Uterus (tissue), 2 donors: Measurements from ENCODE around the gene SLC29A4.
"Not testable (repeated sequence)": the region's sequence is repeated elsewhere in the genome, so short reads cannot be mapped to it uniquely, and the experiment has no call there.

Experiments
- POLR2A ChIP-seq, 2 donors: fragments of 450-650 bp; IDR thresholded peaks; one replicate each; pipeline ENCODE4 v1.6.1; 2016; ENCODE audit warnings: antibody characterized with exemption in 2 of 2, mild to moderate bottlenecking in 1 of 2, moderate library complexity in 1 of 2
- TF ChIP-seq, protein P1 (sequence below), 4 experiments: fragments of 200-600 bp in 2 of 4; fragments of 450-650 bp in 2 of 4; sonication (generic) in 2 of 4; IDR thresholded peaks; one replicate each; pipeline ENCODE4 v1.5.1; 2016 to 2019; ENCODE audit warnings: antibody characterized with exemption in 4 of 4, mild to moderate bottlenecking in 2 of 4, moderate library complexity in 1 of 4

DNA sequence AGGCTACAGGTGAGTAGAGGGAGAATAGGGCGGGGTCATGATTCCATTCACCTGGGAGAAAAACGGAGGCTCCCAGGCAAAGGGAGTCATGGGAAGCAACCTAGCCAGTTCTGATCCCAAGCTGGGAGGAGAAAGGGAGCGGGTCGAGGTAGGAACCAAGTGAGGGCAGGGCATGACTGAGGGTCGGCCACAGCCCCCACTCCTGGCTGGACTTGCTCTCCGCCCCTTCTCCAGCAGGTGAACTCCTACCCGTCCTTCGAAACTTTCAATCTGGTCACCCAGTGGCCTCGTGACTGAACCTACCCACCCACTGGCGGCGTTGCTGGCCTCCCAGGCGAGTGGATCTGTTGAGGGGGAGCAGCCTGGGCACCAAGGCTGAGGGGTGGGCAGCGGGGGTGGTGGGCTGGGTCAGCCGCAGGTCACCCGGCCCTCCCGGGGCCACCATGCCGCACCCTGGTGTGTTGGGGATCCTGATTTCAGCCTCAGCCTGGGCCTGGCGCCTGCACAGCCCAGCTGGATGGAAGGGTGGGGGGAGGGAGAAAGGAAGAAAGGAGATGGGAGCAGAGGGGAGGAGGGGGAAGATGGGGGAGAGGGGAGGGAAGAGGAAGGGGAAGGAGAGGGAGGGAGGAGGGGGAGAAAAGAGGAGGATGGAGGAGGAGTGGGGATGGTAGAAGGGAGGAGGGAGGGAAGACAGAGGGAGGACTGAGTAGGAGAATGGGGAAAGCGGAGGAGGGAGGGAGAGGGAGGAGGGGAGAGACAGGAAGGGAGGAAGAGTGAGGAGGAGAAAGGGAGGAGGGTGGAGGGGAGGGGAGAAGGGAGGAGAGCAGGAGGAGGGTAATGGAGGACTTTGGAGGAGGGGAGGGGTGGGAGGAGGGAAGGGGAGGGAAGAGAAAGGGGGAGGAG lies 894 bp upstream of the SLC29A4 start:
- TF ChIP-seq, protein P1, sequence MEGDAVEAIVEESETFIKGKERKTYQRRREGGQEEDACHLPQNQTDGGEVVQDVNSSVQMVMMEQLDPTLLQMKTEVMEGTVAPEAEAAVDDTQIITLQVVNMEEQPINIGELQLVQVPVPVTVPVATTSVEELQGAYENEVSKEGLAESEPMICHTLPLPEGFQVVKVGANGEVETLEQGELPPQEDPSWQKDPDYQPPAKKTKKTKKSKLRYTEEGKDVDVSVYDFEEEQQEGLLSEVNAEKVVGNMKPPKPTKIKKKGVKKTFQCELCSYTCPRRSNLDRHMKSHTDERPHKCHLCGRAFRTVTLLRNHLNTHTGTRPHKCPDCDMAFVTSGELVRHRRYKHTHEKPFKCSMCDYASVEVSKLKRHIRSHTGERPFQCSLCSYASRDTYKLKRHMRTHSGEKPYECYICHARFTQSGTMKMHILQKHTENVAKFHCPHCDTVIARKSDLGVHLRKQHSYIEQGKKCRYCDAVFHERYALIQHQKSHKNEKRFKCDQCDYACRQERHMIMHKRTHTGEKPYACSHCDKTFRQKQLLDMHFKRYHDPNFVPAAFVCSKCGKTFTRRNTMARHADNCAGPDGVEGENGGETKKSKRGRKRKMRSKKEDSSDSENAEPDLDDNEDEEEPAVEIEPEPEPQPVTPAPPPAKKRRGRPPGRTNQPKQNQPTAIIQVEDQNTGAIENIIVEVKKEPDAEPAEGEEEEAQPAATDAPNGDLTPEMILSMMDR (IDR thresholded peaks at IDR 0.05): not testable (repeated sequence)
- not testable (repeated sequence) for TF ChIP-seq POLR2A (IDR thresholded peaks at IDR 0.05)
